Stimulated activated CD8-positive, alpha-beta memory T cell treated with anti-CD3 and anti-CD28 coated beads, Interleukin-12 subunit alpha, Interleukin-12 subunit beta, amount 100 ng/mL, for 24 hours (primary cell): Measurements from ENCODE around the gene AQP2.

Experiments
- DNase-seq: peaks from one replicate; pipeline ENCODE4 v3.0.0-alpha.2; 2020; ENCODE audit errors: extremely low read depth

The AQP2 gene

DNA sequence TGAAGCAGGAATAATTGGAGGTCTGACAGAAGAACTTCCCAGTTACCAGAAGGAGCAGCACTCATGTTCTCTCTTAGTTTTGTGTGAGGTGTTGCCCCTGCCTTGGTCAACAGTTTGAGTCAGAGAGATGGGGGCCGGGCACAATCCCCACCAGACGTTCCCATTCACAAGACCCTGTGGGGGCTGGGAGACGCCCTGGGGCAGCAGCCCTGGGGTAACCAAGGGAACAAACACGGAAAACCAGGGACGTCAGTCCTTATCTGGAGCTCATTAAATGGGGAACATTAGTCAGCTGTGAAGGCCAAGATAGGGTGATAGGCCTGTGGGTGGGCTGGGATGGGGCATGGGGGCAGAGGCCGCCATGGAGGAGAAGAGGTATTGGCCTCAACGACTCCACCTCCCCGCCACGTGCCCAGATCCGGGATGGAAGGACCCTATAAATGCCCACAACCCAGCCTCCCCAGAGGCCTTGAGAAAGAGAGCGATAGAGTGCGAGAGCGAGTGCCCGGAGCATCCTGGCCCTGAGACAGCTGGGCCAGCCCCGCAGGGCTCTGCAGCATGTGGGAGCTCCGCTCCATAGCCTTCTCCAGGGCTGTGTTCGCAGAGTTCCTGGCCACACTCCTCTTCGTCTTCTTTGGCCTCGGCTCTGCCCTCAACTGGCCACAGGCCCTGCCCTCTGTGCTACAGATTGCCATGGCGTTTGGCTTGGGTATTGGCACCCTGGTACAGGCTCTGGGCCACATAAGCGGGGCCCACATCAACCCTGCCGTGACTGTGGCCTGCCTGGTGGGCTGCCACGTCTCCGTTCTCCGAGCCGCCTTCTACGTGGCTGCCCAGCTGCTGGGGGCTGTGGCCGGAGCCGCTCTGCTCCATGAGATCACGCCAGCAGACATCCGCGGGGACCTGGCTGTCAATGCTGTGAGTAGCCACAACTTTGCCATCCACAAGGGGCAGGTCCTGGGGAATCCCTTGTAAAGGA is at the start of gene AQP2:
AQP2 (plus strand) TSS at position 465 of the 979 bp plus-strand sequence; CDS start at position 559, 94 bp downstream.
- DNase-seq, result no peak

DNA sequence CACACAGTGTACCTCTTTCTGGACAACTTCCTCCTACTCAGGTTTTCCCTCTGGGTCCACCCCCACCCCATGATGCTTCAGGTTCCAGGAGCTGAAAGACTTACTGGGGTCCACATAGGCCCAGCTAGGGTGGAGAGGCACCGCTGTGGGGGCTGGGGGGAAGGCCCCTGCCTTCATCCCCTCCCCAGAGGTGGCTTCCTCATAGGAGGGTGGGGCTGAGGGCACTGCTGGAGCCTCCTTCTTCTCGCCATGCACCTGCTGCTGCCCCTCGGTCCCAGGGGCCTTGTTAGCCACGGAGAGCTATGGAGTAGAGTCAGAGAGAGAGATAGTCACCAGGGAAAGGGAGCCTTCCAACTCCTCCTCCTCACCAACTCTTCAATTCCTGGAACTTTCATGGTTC is 49.5 kb upstream of the AQP2 start:
- DNase-seq, result no peak

DNA sequence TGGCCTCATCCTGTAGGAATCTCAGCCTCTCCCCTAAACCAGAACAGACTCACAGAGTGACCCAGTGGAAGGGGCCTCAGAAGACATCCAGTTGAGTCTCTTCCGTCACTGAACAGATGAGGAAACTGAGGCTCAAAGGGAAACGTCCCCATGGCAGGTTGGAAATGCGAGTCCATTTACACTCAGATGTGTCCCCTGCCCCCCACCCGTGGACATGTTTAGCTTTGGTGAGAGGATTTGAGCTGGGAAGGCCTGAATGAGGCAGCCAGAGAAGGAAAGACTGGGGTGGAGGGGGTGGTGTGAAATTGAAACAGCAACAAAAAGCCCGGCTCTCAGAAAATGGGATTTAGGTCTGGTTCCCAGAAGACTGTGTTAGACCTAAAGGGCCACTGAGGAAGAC is 48.6 kb upstream of the AQP2 start:
- DNase-seq, result no peak

GRCh38 chr12:49902399-49903350 is 47.9 kb upstream of the AQP2 start:
- no peak for DNase-seq

GRCh38 chr12:49903351-49903699 is 47.2 kb upstream of the AQP2 start:
- DNase-seq, result no peak

DNA sequence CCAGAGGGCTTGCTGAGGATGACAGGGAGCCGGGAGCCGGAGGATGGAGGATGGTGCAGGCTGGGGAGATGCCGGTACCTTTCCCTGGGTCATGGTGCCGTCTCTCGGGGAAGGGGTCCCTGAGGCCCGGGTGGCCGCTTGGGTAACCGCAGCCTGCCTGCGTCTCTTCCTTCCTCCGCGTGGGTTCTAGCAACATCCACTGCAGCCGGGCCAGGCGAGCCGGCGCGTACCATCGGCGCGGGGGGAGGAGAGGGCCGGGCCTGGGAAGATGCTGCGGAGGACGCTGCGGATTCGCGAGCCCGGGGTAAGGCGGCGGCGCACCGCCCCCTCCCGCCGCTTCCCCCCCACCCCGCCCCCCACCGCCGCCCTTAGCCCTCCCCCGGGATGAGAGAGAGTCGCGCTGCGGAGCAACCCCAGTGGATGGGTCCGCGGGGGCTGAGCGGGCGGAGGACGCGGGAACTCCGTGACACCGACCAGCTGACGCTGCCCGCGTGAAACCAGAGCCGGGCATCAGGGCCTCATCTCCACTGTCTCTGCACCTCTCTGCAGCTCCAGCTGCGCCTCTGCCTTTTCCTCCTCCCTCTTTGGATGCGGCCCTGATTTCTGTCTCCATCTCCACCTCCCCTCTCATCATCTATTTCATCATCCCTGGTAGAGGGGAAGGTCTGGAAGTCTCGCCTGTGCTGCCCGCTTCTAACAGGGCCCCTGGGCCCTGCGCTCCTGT is 46.7 kb upstream of the AQP2 start, which contains the start of gene FAIM2:
FAIM2 (minus strand) TSS at position 201 of the 724 bp plus-strand sequence; CDS start at position 93, 108 bp downstream.
- no peak for DNase-seq

GRCh38 chr12:49904601-49905000 is 45.9 kb upstream of the AQP2 start:
- DNase-seq, result no peak

- no peak for DNase-seq
Observed at GRCh38 chr12:49905718-49906314, 44.7 kb upstream of the AQP2 start.

DNA sequence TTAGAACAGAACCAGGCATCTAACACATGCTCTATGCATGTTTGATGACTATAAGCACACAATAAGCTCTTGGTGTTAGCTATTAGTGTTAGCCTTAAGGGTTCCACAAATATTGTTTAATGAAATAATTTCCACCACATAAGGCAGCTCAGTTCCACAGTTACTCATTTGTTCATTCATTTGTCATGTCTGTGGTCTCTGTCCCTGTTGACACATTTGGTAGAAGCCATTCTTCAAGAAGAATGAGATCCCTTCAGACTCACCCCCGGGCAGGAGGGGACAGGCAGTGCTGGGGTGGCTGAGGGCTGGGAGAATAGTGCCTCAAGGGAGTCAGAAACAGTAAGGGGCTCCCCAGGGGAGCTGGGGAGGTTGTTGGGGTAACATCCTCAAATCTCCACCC is 43.2 kb upstream of the AQP2 start:
- no peak for DNase-seq

DNA sequence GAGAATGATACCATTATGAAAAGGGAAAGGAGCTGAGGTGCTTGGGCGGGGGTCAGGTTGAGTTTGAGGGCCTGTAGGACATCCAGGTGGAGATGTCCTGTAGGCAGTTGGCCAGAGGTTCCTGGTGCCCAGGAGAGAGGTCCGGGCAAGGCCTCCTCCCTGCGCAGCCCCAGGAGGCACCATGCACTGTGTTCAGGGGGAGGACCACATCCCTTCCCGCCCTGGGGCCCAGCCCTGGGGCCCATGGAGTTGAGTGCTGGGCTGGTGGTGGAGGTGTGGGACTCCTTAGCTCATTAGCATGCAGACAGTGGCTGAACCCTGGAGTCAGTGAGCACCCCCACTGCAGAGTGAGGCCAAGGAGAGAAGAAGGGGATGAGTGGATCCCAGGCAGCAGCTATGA is 41.2 kb upstream of the AQP2 start:
- no peak for DNase-seq

DNA sequence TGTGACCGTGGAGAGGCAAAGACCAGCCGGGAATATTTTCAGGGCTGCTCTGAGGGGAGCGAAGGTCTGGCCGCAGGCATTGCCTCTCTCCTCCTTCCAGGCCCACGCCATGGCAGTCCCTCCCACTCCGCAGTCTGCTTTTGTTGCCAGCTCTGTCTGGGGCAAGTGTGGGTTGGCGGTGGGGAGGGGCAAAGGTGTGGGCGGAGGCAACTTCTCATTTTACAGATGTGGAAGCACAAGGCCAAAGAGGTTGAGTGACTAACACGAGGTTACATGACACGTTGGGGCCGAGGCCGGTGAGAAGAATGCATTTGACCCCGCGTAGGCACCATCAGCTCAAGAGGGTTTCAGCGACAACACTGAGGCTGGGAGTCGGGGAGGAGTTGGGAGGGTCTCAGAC is 40.7 kb upstream of the AQP2 start:
- DNase-seq, result no peak

DNA sequence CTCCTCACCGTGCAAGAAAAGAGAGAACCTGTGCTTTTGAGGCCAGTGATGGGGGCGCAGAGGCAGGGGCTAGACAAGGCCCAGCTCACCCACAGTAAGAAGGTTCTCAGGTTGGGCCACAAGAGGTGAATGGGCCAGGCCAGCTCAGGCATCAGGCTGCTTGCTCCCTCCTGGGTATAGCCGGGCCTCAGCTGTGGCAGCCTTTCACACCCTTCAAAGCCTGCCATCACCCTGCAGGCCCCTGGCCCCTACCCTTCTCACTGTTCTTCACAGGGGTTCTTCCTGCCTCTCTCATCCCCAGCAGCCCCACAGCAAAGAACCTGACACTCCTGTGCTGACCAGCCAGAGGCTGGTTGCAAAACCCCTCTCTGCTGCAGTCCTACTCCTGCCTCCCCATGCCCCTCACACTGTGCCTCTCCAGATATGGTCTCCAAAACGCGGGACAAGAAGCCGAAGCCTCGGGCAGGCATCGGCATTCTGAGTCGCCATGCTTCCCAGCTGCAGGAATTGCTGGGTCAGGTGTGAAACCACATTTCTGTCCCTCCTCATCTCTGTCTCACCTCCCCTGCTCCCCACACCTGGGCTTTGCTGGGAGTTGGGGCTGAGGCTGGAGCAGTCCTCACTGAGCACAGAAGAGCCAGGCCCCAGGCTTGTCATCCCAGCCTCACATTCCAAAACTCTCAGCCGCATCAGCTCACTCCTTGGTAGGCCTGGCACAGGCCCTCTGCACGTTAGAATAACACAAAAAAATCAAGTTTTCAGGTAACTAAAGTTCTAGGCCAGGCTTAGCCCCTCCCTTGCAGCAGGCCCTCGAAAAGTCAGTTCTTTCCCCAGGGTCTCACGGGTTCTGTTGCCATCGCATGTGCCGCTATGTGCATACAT is 40.0 kb upstream of the AQP2 start:
- DNase-seq, result no peak

GRCh38 chr12:49911213-49911605 is 39.3 kb upstream of the AQP2 start:
- DNase-seq, result no peak

- no peak for DNase-seq
Observed at GRCh38 chr12:49912345-49913255, 37.9 kb upstream of the AQP2 start.

- DNase-seq, result no peak
Observed at GRCh38 chr12:49916129-49916919, 34.2 kb upstream of the AQP2 start.

DNA sequence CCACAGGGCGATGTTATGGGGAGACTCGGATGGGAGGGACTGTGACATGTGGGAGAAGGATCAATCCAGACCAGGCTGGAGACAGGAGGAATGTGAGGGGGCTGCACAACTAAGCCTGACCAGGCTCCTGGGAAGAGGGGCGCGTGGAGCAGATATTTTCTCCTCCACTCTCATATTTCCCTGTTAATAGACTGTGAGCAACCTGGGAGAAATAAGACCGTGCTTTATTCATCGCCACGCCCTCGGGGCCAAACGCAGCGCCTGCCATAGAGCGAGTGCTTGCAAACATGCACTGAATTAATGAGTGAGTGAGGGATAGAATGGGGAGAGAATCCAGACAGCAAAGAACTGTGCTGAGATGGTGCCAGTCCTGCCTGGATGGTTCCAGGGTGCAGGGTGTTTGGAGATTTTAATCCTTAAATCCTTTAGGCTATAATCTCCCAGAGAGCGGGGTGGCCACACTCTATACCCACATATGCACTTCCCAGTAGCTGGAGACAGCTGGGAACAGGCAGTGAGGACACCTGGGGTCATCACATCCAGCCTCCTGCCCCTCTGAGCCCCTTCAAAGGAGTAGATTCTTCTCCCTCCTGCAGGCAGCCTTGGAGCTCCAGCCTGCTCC is 33.3 kb upstream of the AQP2 start:
- DNase-seq, result no peak

DNA sequence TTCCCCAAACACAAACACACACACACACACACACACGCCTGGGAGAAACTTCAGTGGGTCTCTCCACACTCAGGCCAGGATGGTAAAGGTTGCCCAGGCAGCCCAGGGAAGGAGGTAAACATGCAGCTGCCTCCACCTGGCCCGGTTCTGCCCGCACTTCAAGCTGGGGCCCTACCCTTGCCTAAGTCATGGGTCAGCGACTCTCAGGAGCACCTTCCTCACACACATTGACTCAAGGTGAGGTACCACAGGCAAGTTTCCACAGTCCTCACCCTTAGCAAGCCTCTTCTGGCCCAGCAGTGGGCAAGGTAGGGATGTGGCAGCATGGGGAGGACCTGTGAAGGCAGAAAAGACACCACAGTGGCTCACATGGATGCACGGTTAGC is 32.8 kb upstream of the AQP2 start:
- DNase-seq, result no peak
